ENCODE measurements around the gene SRRM5.

SRRM5 gene

GRCh38 chr19:43605875-43606568 lies 5.9 kb upstream of the SRRM5 start:
- TF ChIP-seq, protein P1, sequence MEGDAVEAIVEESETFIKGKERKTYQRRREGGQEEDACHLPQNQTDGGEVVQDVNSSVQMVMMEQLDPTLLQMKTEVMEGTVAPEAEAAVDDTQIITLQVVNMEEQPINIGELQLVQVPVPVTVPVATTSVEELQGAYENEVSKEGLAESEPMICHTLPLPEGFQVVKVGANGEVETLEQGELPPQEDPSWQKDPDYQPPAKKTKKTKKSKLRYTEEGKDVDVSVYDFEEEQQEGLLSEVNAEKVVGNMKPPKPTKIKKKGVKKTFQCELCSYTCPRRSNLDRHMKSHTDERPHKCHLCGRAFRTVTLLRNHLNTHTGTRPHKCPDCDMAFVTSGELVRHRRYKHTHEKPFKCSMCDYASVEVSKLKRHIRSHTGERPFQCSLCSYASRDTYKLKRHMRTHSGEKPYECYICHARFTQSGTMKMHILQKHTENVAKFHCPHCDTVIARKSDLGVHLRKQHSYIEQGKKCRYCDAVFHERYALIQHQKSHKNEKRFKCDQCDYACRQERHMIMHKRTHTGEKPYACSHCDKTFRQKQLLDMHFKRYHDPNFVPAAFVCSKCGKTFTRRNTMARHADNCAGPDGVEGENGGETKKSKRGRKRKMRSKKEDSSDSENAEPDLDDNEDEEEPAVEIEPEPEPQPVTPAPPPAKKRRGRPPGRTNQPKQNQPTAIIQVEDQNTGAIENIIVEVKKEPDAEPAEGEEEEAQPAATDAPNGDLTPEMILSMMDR (IDR thresholded peaks at IDR 0.05; ENCODE audit: borderline replicate concordance, control extremely low read depth, extremely low read depth, insufficient read depth, missing control alignments), result no peak
- DNase-seq (ENCODE audit: low spot score), result no peak
- in situ Hi-C loops (cut with MboI; ENCODE audit: low sequenced_read_pairs, unreplicated experiment), result no loop called here

GRCh38 chr19:43606569-43607229 lies 5.2 kb upstream of the SRRM5 start:
- no peak for DNase-seq (ENCODE audit: low spot score)
- in situ Hi-C loops (cut with MboI; ENCODE audit: low sequenced_read_pairs, unreplicated experiment), result no loop called here
- TF ChIP-seq, protein P1 (IDR thresholded peaks at IDR 0.05; ENCODE audit: borderline replicate concordance, control extremely low read depth, extremely low read depth, insufficient read depth, missing control alignments), result no peak

DNA sequence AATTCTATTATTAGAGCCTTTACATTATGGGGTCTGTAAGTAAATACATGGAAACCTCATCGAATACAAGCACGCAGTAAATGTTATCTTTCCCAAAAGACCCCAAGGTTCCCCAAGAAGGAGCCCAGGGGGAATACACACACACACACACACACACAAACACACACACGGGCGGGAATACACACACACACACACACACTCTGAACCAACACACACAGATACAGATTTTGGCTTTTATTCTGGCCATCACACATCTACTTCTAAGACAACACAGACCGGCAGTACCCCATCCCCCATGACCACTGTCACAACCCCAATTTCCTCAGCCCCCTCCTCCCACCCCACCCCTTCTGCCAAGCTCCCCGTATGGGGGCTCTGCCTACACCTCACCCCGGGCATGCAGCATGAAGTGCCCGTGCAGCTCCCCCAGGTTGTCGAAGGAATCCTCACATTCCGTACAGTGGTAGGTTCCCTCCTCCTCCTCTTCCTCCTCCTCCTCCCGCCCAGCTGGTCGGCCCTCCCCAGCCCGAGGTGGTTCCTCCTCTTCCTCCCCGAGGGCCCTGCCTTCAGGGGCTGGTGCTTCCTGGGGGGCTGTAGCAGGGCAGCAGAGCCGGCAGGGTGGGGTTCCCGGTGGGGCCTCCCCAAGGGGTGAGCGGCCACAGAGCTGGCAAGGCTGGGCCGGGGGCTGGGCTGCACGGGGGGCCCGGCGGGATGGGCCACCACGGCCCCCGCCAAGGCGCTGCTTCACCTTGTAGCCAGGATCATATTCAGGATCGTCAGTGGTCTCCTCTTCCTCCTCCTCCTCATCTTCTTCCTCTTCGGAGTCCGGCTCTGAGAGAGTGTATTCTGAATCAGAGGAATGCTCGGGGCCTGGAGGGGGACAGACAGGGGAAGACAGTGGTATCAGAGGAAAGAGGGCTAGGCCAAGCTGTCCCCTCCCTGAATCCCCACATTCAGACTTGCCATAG lies 4.4 kb upstream of the SRRM5 start:
- TF ChIP-seq, protein P1 (IDR thresholded peaks at IDR 0.05; ENCODE audit: borderline replicate concordance, control extremely low read depth, extremely low read depth, insufficient read depth, missing control alignments), result no peak
- no peak for DNase-seq (ENCODE audit: low spot score)
- in situ Hi-C loops (cut with MboI; ENCODE audit: low sequenced_read_pairs, unreplicated experiment), result no loop called here

GRCh38 chr19:43609872-43610271 lies 2.0 kb upstream of the SRRM5 start:
- TF ChIP-seq, protein P1 (IDR thresholded peaks at IDR 0.05; ENCODE audit: borderline replicate concordance, control extremely low read depth, extremely low read depth, insufficient read depth, missing control alignments), result no peak
- in situ Hi-C loops (cut with MboI; ENCODE audit: low sequenced_read_pairs, unreplicated experiment), result no loop called here
- no peak for DNase-seq (ENCODE audit: low spot score)

- TF ChIP-seq, protein P1 (IDR thresholded peaks at IDR 0.05; ENCODE audit: borderline replicate concordance, control extremely low read depth, extremely low read depth, insufficient read depth, missing control alignments), result no peak
- in situ Hi-C loops (cut with MboI; ENCODE audit: low sequenced_read_pairs, unreplicated experiment), result no loop called here
- no peak for DNase-seq (ENCODE audit: low spot score)
Measured at GRCh38 chr19:43610493-43610892, 1.4 kb upstream of the SRRM5 start.

DNA sequence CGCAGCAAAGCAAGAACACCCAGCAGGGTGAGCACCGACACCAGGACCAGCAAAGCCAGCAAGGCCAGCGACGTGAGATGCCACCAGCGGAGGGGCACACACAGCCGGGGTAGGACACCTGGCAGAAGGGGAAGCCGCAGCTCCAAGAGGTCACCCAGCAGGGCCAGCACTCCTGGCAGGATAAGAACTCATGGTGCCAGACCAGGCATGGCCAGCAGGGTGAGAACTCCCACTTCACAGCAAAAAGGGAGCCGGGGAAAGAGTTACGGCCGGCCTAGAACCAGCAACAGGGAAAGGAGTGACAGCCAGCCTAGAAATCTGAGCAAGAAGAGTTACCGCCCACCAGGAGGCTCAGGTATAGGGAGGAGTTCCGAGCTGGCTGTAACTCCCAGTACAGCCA lies 486 bp downstream of the SRRM5 start:
- no peak for DNase-seq (ENCODE audit: low spot score)
- TF ChIP-seq, protein P1 (IDR thresholded peaks at IDR 0.05; ENCODE audit: borderline replicate concordance, control extremely low read depth, extremely low read depth, insufficient read depth, missing control alignments), result no peak
- in situ Hi-C loops (cut with MboI; ENCODE audit: low sequenced_read_pairs, unreplicated experiment), result no loop called here
